GM12878 (cell line): ENCODE results near the gene SDHC. TPM values are rescaled to one million over a fixed set of nuclear protein-coding genes. Genes with fewer than 3 reads are reported as not detected.

Source experiments
- ATAC-seq: fragments of 200-7000 bp; cut with Tn5 transposase; 3 replicates; pipeline ENCODE4 v1.9.1; 2020; ENCODE audit warnings: mild to moderate bottlenecking, moderate library complexity
- BruUV-seq: library from RNA; stranded (reverse); fragments of 400-500 nt; replicated peaks from 2 replicates; lab custom pipeline; 2021; lab: Mats Ljungman, UMichigan
- CTCF ChIA-PET: fragments of 300-600 bp; sonication (Branson Sonifier 250); formaldehyde crosslinking; extraction: SDS; loops from one replicate; lab custom pipeline; 2021; ENCODE audit warnings: inconsistent platforms; lab: Yijun Ruan, JAX
- POLR2A ChIA-PET: fragments of 350-600 bp; formaldehyde crosslinking; extraction: SDS; loops from one replicate; lab custom pipeline; 2021; ENCODE audit warnings: inconsistent platforms; lab: Charles Lee
- RAD21 ChIA-PET: fragments of 300-600 bp; sonication (Branson Sonifier 250); formaldehyde crosslinking; loops from one replicate; lab custom pipeline; 2023; ENCODE audit warnings: antibody characterized with exemption; ENCODE audit not compliant: unreplicated experiment; lab: Charles Lee
- SMC1A ChIA-PET: fragments of 300-600 bp; sonication (Branson Sonifier 250); formaldehyde crosslinking; loops from one replicate; lab custom pipeline; 2023; ENCODE audit not compliant: unreplicated experiment, uncharacterized antibody; lab: Charles Lee
- DNase-seq: peaks from one replicate; pipeline ENCODE4 v3.0.0-alpha.2; 2011; ENCODE audit warnings: low read depth, low spot score
- FAIRE-seq: peaks from 3 replicates; lab custom pipeline; 2011; peaks lifted over from hg19 to GRCh38; lab: Jason Lieb, UNC
- H2AFZ ChIP-seq: 2 replicates; pipeline ENCODE4 v1.6.0; 2011; ENCODE audit warnings: low read depth, low read length, control low read depth; ENCODE audit not compliant: control insufficient read depth
- H3K27ac ChIP-seq: 2 replicates; pipeline ENCODE4 v1.5.1; 2011; ENCODE audit warnings: control low read depth; ENCODE audit not compliant: control insufficient read depth, insufficient read depth
- H3K27me3 ChIP-seq, 2 experiments: replicated peaks in 1 of 2; 2 replicates each; pipeline versions ENCODE4 v1.6.0 to v1.6.1; 2011; ENCODE audit warnings: low read length in 1 of 2; ENCODE audit not compliant: control insufficient read depth in 2 of 2, insufficient read depth in 2 of 2
- H3K36me3 ChIP-seq, 2 experiments: 2 replicates each; pipeline ENCODE4 v1.5.1; 2011; ENCODE audit warnings: low read length in 1 of 2; ENCODE audit not compliant: control insufficient read depth in 2 of 2, insufficient read depth in 2 of 2
- H3K4me1 ChIP-seq: 2 replicates; pipeline ENCODE4 v1.6.1; 2011; ENCODE audit warnings: mild to moderate bottlenecking, low read length, moderate library complexity, mixed read lengths; ENCODE audit not compliant: control insufficient read depth, insufficient read depth
- H3K4me2 ChIP-seq: 2 replicates; pipeline ENCODE4 v1.6.0; 2011; ENCODE audit warnings: control low read depth; ENCODE audit not compliant: control insufficient read depth, insufficient read depth
- H3K4me3 ChIP-seq: fragments of 200-600 bp; sonication (generic); 2 replicates; pipeline ENCODE4 v1.5.1; 2016
- H3K79me2 ChIP-seq: 2 replicates; pipeline ENCODE4 v1.6.0; 2011; ENCODE audit warnings: low read length; ENCODE audit not compliant: control insufficient read depth, insufficient read depth
- H3K9ac ChIP-seq: 2 replicates; pipeline ENCODE4 v1.8.0; 2011; ENCODE audit warnings: low read length, control low read depth, mixed read lengths; ENCODE audit not compliant: control insufficient read depth, insufficient read depth
- H3K9me3 ChIP-seq: replicated peaks from 3 replicates; pipeline ENCODE4 v1.5.1; 2011; ENCODE audit warnings: mild to moderate bottlenecking, low read length; ENCODE audit not compliant: control insufficient read depth, insufficient read depth
- H4K20me1 ChIP-seq: 2 replicates; pipeline ENCODE4 v1.6.0; 2011; ENCODE audit not compliant: control insufficient read depth, insufficient read depth
- ATF7 ChIP-seq: fragments of 450-650 bp; IDR thresholded peaks from 2 replicates; pipeline ENCODE4 v1.6.1; 2016; ENCODE audit warnings: low read depth, mild to moderate bottlenecking
- SIN3A ChIP-seq: IDR thresholded peaks from 2 replicates; pipeline ENCODE4 v1.6.1; 2012; ENCODE audit warnings: low read depth, low read length, improper control_type of control experiment
- WGBS: methylation state at CpG from one replicate; pipeline ENCODE4 v1.1.6; 2016; ENCODE audit warnings: low lambda C conversion rate; ENCODE audit not compliant: insufficient replicate concordance, insufficient coverage; ENCODE audit errors: missing lambda C conversion rate; 5-methylcytosine and 5-hydroxymethylcytosine counted together
- in situ Hi-C: fragments of 300-500 bp; cut with MboI; formaldehyde crosslinking; loops from 9 replicates; pipeline ENCODE4 v1.14.3; 2018; ENCODE audit warnings: mixed read lengths
- intact Hi-C: fragments of 100-400 bp; cut with micrococcal nuclease; formaldehyde crosslinking; loops from one replicate; pipeline ENCODE4 v1.14.2; 2022; ENCODE audit not compliant: unreplicated experiment
- polyA plus RNA-seq, 11 experiments: library from polyadenylated mRNA; depleted of rRNA in 4 of 11; unstranded in 6 of 11; stranded (reverse) in 5 of 11; fragments of >200 nt; fragmentation: Nextera tagmentation in 4 of 11; fragmentation: Illumina TruSeq in 1 of 11; extraction: Ambion mirVana in 4 of 11; extraction: Trizol in 1 of 11; gene quantifications; 1 replicate in 1 of 11; 2 replicates in 10 of 11; pipeline versions ENCODE4 v1.2.1 to v1.2.3, GENCODE V29; 2011 to 2016; ENCODE audit warnings: inconsistent platforms in 2 of 11, missing spikeins in 2 of 11, low read depth in 1 of 11
- total RNA-seq, 4 experiments: library from RNA; depleted of rRNA in 3 of 4; stranded (reverse); fragments of >200 nt in 3 of 4; fragmentation: Illumina TruSeq in 1 of 4; extraction: Trizol in 1 of 4; gene quantifications; 2 replicates each; pipeline versions ENCODE4 v1.2.1 to v1.2.3, GENCODE V29; 2013 to 2021
- TF ChIP-seq, protein P1 (sequence below): IDR thresholded peaks from 2 replicates; pipeline ENCODE4 v1.6.1; 2011; ENCODE audit warnings: mild to moderate bottlenecking, low read depth, low read length, moderate library complexity; ENCODE audit not compliant: insufficient replicate concordance

SDHC gene
- total and polyA plus RNA-seq, 10 of the 15 experiments (the other 5 are each of a cell fraction or from before 2014, with no cell fraction given) = 18.4 to 340 (median 178) TPM

DNA sequence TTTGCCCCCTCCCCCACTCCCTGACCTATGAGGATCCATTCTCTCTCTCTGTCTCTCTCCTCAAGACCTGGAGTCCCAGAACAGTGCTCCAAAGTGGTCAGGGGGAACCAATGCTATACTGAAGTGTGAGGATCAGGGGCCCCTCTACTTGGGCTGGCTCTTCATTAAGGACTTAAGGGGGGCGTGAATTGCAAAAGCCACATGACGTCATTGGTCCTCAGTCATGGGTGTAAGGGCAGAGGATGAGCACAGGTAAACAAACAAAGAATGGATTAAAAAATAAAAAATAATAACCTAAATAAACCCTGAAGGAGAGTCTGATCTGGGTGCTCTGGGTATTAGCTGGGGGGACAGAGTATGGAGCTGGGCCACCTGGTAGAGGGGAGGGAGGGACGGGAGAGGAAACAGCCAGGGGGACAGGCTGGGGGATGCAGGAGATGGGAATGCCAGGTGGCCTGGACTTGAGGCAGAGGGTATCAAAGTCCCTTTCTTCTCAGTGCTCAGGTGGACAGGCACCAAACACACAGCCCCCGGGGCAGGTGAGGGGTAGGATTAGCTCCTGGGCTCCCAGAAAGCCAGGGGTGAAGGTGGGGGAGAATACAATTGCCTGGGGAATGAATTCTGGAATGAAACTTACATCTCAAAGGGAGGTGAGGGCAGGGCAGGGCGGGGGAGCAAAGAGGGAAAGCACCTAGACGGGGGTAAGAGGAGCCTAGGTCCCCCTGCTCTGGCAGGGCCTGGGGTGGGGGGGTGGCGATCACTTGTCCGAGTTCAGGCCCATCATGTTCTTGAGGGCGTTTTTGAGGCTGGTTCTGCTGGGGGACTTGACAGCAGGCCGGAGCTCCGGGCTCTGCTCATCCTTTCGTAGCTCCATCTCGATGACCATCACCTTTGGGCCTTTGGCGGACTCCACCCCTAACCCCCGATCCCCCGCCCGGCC is 9.0 kb upstream of the SDHC start:
- TF ChIP-seq SIN3A (0 out of 2 replicates have a peak, but pooled peaks have one; percentile 11), ATF7 (peak; percentile 97)
- TF ChIP-seq, protein P1, sequence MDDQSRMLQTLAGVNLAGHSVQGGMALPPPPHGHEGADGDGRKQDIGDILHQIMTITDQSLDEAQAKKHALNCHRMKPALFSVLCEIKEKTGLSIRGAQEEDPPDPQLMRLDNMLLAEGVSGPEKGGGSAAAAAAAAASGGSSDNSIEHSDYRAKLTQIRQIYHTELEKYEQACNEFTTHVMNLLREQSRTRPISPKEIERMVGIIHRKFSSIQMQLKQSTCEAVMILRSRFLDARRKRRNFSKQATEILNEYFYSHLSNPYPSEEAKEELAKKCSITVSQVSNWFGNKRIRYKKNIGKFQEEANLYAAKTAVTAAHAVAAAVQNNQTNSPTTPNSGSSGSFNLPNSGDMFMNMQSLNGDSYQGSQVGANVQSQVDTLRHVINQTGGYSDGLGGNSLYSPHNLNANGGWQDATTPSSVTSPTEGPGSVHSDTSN = no peak
- RAD21 ChIA-PET = interaction anchor here (0.6 to 3.1 kb wide), 7 partner anchors 14 to 119 kb away, joined by 3 to 22 read pairs (median 3); partner anchors contain the start of gene TOMM40L
- Histone ChIP-seq H3K27me3 (no peaks in the 10 kb centered on the region), H3K36me3 (no peaks in the 10 kb centered on the region), H3K79me2 (peaks cover 2% of the 10 kb centered on the region), H3K4me1 (peaks cover 12% of the 10 kb centered on the region), H4K20me1 (no peaks in the 10 kb centered on the region), H3K4me3 (peak overlapping the region; percentile 94), H2AFZ (peak overlapping the region; percentile 38), H3K4me2 (peak overlapping the region; percentile 98), H3K9me3 (no peaks in the 10 kb centered on the region), H3K9ac (peak overlapping the region; percentile 71), H3K27ac (peak overlapping the region; percentile 13; the same call in 1 of the 2 replicates)
- CTCF ChIA-PET = interaction anchor here (0.6 to 6.8 kb wide), 17 partner anchors 11 to 436 kb away, joined by 3 to 66 read pairs (median 4); partner anchors contain the start of genes APOA2, CFAP126 and TOMM40L
- in situ Hi-C loops (no loop called here), intact Hi-C loops (loop anchor here (5.0 kb wide), 1 partner anchor 78 kb away; the partner anchor contains the start of gene TOMM40L)
- peak; percentile 38 for FAIRE-seq
- DNase-seq = no peak
- peak; percentile 21 for ATAC-seq
- SMC1A ChIA-PET = interaction anchor here (0.6 to 2.5 kb wide), 6 partner anchors 14 to 119 kb away, joined by 3 to 18 read pairs (median 3); partner anchors contain the start of gene TOMM40L
- POLR2A ChIA-PET = interaction anchor here (0.5 to 1.6 kb wide), 4 partner anchors 8 to 103 kb away, joined by 3 to 5 read pairs (median 4); partner anchors contain the start of gene NDUFS2
- BruUV-seq = no TSS peak
- 9% methylated on average over 14 of the region's 17 CpGs for WGBS
